ENCODE data around the gene PTPRJ. TPM values are rescaled to one million over a fixed set of nuclear protein-coding genes. Genes with fewer than 3 reads are reported as not detected.
"Not testable (repeated sequence)": the region's sequence is repeated elsewhere in the genome, so short reads cannot be mapped to it uniquely, and the experiment has no call there.

Gene PTPRJ
- 4.7 TPM for total RNA-seq

- no peak for DNase-seq (ENCODE audit: extremely low spot score in 2 of 2)
- TF ChIP-seq POLR2AphosphoS5 (IDR thresholded peaks at IDR 0.05; ENCODE audit: insufficient read depth in 1 of 2, low read depth in 1 of 2) (peak in 1 of 2 donors; percentile 25), CTCF (IDR thresholded peaks at IDR 0.05) (no peak)
- H3K27ac ChIP-seq, result peak within 1 kb of the TSS; percentile 84
Measured at GRCh38 chr11:47980088-47980906, at the start of gene PTPRJ. PTPRJ (plus strand) TSS chr11:47980559; CDS start chr11:47980913, 354 bp downstream.

GRCh38 chr11:47932544-47932943 is 47.8 kb upstream of the PTPRJ start:
- no peaks in the 10 kb centered on the region for H3K27me3 ChIP-seq
- no peaks in the 10 kb centered on the region for H3K36me3 ChIP-seq
- no peaks in the 10 kb centered on the region for H3K9me3 ChIP-seq
- TF ChIP-seq POLR2A (IDR thresholded peaks at IDR 0.05), result no peak
- no peak for TF ChIP-seq CTCF (IDR thresholded peaks at IDR 0.05)
- TF ChIP-seq POLR2AphosphoS5 (IDR thresholded peaks at IDR 0.05; ENCODE audit: insufficient read depth in 1 of 2, low read depth in 1 of 2), result no peak
- intact Hi-C loops (cut with DNase I), result no loop called here
- no peak overlapping the region for H3K4me3 ChIP-seq
- DNase-seq (ENCODE audit: extremely low spot score in 2 of 2), result no peak
- no peaks in the 10 kb centered on the region for H3K4me1 ChIP-seq
- H3K27ac ChIP-seq, result no peak overlapping the region

More at GRCh38 chr11:47980088-47980906, at the start of gene PTPRJ:
- H3K27me3 ChIP-seq, result no peaks in the 10 kb centered on the region
- H3K4me1 ChIP-seq, result peaks cover 14% of the 10 kb centered on the region
- peak within 1 kb of the TSS; percentile 84 to 97 for H3K4me3 ChIP-seq
- no peaks in the 10 kb centered on the region for H3K36me3 ChIP-seq
- H3K9me3 ChIP-seq, result no peaks in the 10 kb centered on the region
- intact Hi-C loops (cut with DNase I), result no loop called here

- H3K9me3 ChIP-seq; H3K4me3 ChIP-seq; DNase-seq (ENCODE audit: extremely low spot score in 2 of 2); intact Hi-C loops (cut with DNase I); H3K27ac ChIP-seq; H3K4me1 ChIP-seq; H3K36me3 ChIP-seq; H3K27me3 ChIP-seq: not testable (repeated sequence)
Measured at GRCh38 chr11:47933797-47934196, 46.6 kb upstream of the PTPRJ start.

- H3K36me3 ChIP-seq, result no peaks in the 10 kb centered on the region
- intact Hi-C loops (cut with DNase I), result loop anchor here (5.0 kb wide), 1 partner anchor 168 kb away; no protein-coding TSS in a partner anchor
- TF ChIP-seq POLR2AphosphoS5 (IDR thresholded peaks at IDR 0.05; ENCODE audit: insufficient read depth in 1 of 2, low read depth in 1 of 2), result no peak
- TF ChIP-seq CTCF (IDR thresholded peaks at IDR 0.05), result no peak
- no peak for TF ChIP-seq POLR2A (IDR thresholded peaks at IDR 0.05)
Measured at GRCh38 chr11:47938791-47939560, 41.4 kb upstream of the PTPRJ start.

GRCh38 chr11:47940904-47941649 is 39.3 kb upstream of the PTPRJ start:
- Histone ChIP-seq H3K9me3 (no peaks in the 10 kb centered on the region), H3K27me3 (no peaks in the 10 kb centered on the region), H3K36me3 (no peaks in the 10 kb centered on the region), H3K4me1 (no peaks in the 10 kb centered on the region), H3K27ac (no peak overlapping the region), H3K4me3 (no peak overlapping the region)
- TF ChIP-seq POLR2AphosphoS5 (IDR thresholded peaks at IDR 0.05; ENCODE audit: insufficient read depth in 1 of 2, low read depth in 1 of 2) (no peak), POLR2A (IDR thresholded peaks at IDR 0.05) (no peak), CTCF (IDR thresholded peaks at IDR 0.05) (no peak)
- intact Hi-C loops (cut with DNase I), result no loop called here
- no peak for DNase-seq (ENCODE audit: extremely low spot score in 2 of 2)

More at GRCh38 chr11:47938791-47939560, 41.4 kb upstream of the PTPRJ start:
- H3K4me1 ChIP-seq, result no peaks in the 10 kb centered on the region
- no peak overlapping the region for H3K4me3 ChIP-seq
- no peaks in the 10 kb centered on the region for H3K27me3 ChIP-seq
- DNase-seq (ENCODE audit: extremely low spot score in 2 of 2), result no peak
- H3K27ac ChIP-seq, result no peak overlapping the region
- no peaks in the 10 kb centered on the region for H3K9me3 ChIP-seq

Data from vagina (tissue), 2 donors.